HepG2 (cell line): Measurements from ENCODE around the gene ASAP2. TPM values are rescaled to one million over a fixed set of nuclear protein-coding genes. Genes with fewer than 3 reads are reported as not detected.

Experiments
- ATAC-seq: fragments of 200-7000 bp; cut with Tn5 transposase; 3 replicates; pipeline ENCODE4 v1.9.1; 2020; ENCODE audit warnings: mild to moderate bottlenecking, moderate library complexity
- BruUV-seq: library from RNA; stranded (reverse); fragments of 400-500 nt; replicated peaks from 2 replicates; lab custom pipeline; 2021; lab: Mats Ljungman, UMichigan
- CTCF ChIA-PET: fragments of 300-600 bp; formaldehyde crosslinking; extraction: SDS; loops from one replicate; lab custom pipeline; 2021; ENCODE audit warnings: low total read pairs, inconsistent platforms, low intra/inter-chr PET ratio; lab: Yijun Ruan, JAX
- POLR2A ChIA-PET: fragments of 350-600 bp; sonication (Branson Sonifier 250); formaldehyde crosslinking; loops from one replicate; lab custom pipeline; 2020; ENCODE audit warnings: antibody characterized with exemption, inconsistent platforms; lab: Yijun Ruan, JAX
- DNase-seq: peaks from one replicate; pipeline ENCODE4 v3.0.0-alpha.2; 2015; ENCODE audit warnings: low spot score
- FAIRE-seq: peaks from 3 replicates; lab custom pipeline; 2011; peaks lifted over from hg19 to GRCh38; lab: Jason Lieb, UNC
- H2AFZ ChIP-seq: one replicate; pipeline ENCODE4 v1.6.1; 2011; ENCODE audit warnings: low read length, inconsistent platforms
- H3K27ac ChIP-seq: fragments of 300-600 bp; 3 replicates; pipeline ENCODE4 v1.8.0; 2011; ENCODE audit warnings: mixed run types, mild to moderate bottlenecking, mixed read lengths, low read length, inconsistent platforms; ENCODE audit not compliant: insufficient read depth; ENCODE audit errors: extremely low read length
- H3K27me3 ChIP-seq, 2 experiments: fragments of 200-600 bp in 1 of 2; 2 replicates in 1 of 2; 3 replicates in 1 of 2; pipeline versions ENCODE4 v1.6.0 to v1.8.0; 2011; ENCODE audit warnings: low read length in 2 of 2, mild to moderate bottlenecking in 2 of 2, moderate library complexity in 2 of 2, inconsistent platforms in 1 of 2; ENCODE audit not compliant: insufficient read depth in 2 of 2, control insufficient read depth in 1 of 2
- H3K36me3 ChIP-seq, 2 experiments: fragments of 200-600 bp in 1 of 2; replicated peaks in 1 of 2; 2 replicates in 1 of 2; 3 replicates in 1 of 2; pipeline versions ENCODE4 v1.5.1 to v1.8.0; 2011; ENCODE audit warnings: low read length in 2 of 2, inconsistent platforms in 1 of 2; ENCODE audit not compliant: insufficient read depth in 2 of 2, control insufficient read depth in 1 of 2
- H3K4me1 ChIP-seq: 2 replicates; pipeline ENCODE4 v1.5.1; 2012; ENCODE audit warnings: low read length, inconsistent platforms; ENCODE audit not compliant: insufficient read depth
- H3K4me2 ChIP-seq: 2 replicates; pipeline ENCODE4 v1.6.0; 2011; ENCODE audit warnings: low read depth, low read length, inconsistent platforms
- H3K4me3 ChIP-seq, 3 experiments: fragments of 200-600 bp in 1 of 3; sonication (generic), shearing (Covaris generic) in 1 of 3; replicated peaks in 1 of 3; 2 replicates each; pipeline ENCODE4 v1.5.1; 2011 to 2016; ENCODE audit warnings: low read length in 3 of 3, inconsistent platforms in 2 of 3, low read depth in 2 of 3, mild to moderate bottlenecking in 2 of 3, control low read depth in 1 of 3, mixed read lengths in 1 of 3; ENCODE audit not compliant: insufficient read depth in 1 of 3
- H3K79me2 ChIP-seq: one replicate; pipeline ENCODE4 v1.6.1; 2011; ENCODE audit warnings: low read length, inconsistent platforms; ENCODE audit not compliant: insufficient read depth
- H3K9ac ChIP-seq: 2 replicates; pipeline ENCODE4 v1.6.0; 2011; ENCODE audit warnings: mild to moderate bottlenecking, low read depth, low read length, inconsistent platforms; ENCODE audit not compliant: insufficient read depth
- H3K9me3 ChIP-seq: 2 replicates; pipeline ENCODE4 v1.5.1; 2012; ENCODE audit warnings: mild to moderate bottlenecking, low read length
- H4K20me1 ChIP-seq: 2 replicates; pipeline ENCODE4 v1.6.0; 2011; ENCODE audit warnings: inconsistent platforms, mild to moderate bottlenecking, low read length, moderate library complexity; ENCODE audit not compliant: insufficient read depth
- BCL3 ChIP-seq: sonication (generic); formaldehyde crosslinking; IDR thresholded peaks from 2 replicates; pipeline ENCODE4 v1.5.1; 2020; ENCODE audit warnings: mild to moderate bottlenecking, missing genetic modification reagents, moderate library complexity
- ESRRA ChIP-seq: sonication (generic); formaldehyde crosslinking; IDR thresholded peaks from 2 replicates; pipeline ENCODE4 v1.5.1; 2020; ENCODE audit warnings: mild to moderate bottlenecking, low read depth, missing genetic modification reagents
- GTF3A ChIP-seq: sonication (generic); formaldehyde crosslinking; conservative IDR thresholded peaks from 2 replicates; pipeline ENCODE4 v1.4.0; 2020; ENCODE audit warnings: mild to moderate bottlenecking, missing genetic modification reagents
- MEIS2 ChIP-seq: sonication (generic); formaldehyde crosslinking; IDR thresholded peaks from 2 replicates; pipeline ENCODE4 v1.9.0; 2021; ENCODE audit warnings: mild to moderate bottlenecking, missing genetic modification reagents
- NCOR1 ChIP-seq: fragments of 200-600 bp; sonication (generic); IDR thresholded peaks from 2 replicates; pipeline ENCODE4 v1.7.0; 2017; ENCODE audit warnings: antibody characterized with exemption, low read length, borderline replicate concordance
- SUZ12 ChIP-seq: fragments of 150-350 bp; IDR thresholded peaks from 2 replicates; pipeline ENCODE4 v1.6.1; 2014; ENCODE audit warnings: low read depth, low read length
- TFAP4 ChIP-seq: sonication (generic); IDR thresholded peaks from 2 replicates; pipeline ENCODE4 v1.6.1; 2016; ENCODE audit warnings: low read depth, borderline replicate concordance
- ZFP36 ChIP-seq: fragments of 150-350 bp; IDR thresholded peaks from 2 replicates; pipeline ENCODE4 v1.6.1; 2018; ENCODE audit warnings: borderline replicate concordance, low read length, low read depth; ENCODE audit not compliant: partially characterized antibody
- ZNF598 ChIP-seq: sonication (generic); formaldehyde crosslinking; IDR thresholded peaks from 2 replicates; pipeline ENCODE4 v1.5.1; 2020; ENCODE audit warnings: mild to moderate bottlenecking, missing genetic modification reagents, borderline replicate concordance
- WGBS: methylation state at CpG from one replicate; pipeline ENCODE4 v1.1.6; 2017; ENCODE audit warnings: low lambda C conversion rate; 5-methylcytosine and 5-hydroxymethylcytosine counted together
- in situ Hi-C: cut with HindIII; loops from 2 replicates; pipeline ENCODE4 v1.10.0; 2017; ENCODE audit warnings: low pct_unique_long_range_greater_than_20kb; ENCODE audit not compliant: extremely low pct_ligation_motif_present
- intact Hi-C: fragments of 100-400 bp; cut with micrococcal nuclease; formaldehyde crosslinking; loops from one replicate; pipeline ENCODE4 v1.10.0; 2022; ENCODE audit not compliant: unreplicated experiment
- polyA plus RNA-seq, 8 experiments: library from polyadenylated mRNA; depleted of rRNA in 3 of 8; stranded (reverse) in 7 of 8; unstranded in 1 of 8; fragments of >200 nt; fragmentation: Illumina TruSeq in 4 of 8; extraction: Trizol in 4 of 8; gene quantifications; 2 replicates each; pipeline versions ENCODE4 v1.2.1 to v1.2.3, GENCODE V29; 2011 to 2016; ENCODE audit warnings: low read depth in 4 of 8, missing spikeins in 1 of 8, mixed read lengths in 1 of 8; ENCODE audit not compliant: insufficient read depth in 1 of 8
- total RNA-seq, 5 experiments: library from RNA; depleted of rRNA; stranded (reverse); fragments of >200 nt; fragmentation: Illumina TruSeq; extraction: Trizol; gene quantifications; 2 replicates each; pipeline ENCODE4 v1.2.3, GENCODE V29; 2016; ENCODE audit warnings: low read depth in 1 of 5
- TF ChIP-seq, protein P1 (sequence below): sonication (generic); formaldehyde crosslinking; IDR thresholded peaks from 2 replicates; pipeline ENCODE4; 2020; ENCODE audit warnings: missing genetic modification reagents, mild to moderate bottlenecking, borderline replicate concordance
- TF ChIP-seq, protein P2 (sequence below): sonication (generic); formaldehyde crosslinking; IDR thresholded peaks from 2 replicates; pipeline ENCODE4 v1.9.0; 2021; ENCODE audit warnings: missing genetic modification reagents, borderline replicate concordance
- TF ChIP-seq, protein P3 (sequence below): sonication (generic); formaldehyde crosslinking; IDR thresholded peaks from 2 replicates; pipeline ENCODE4 v1.4.0; 2020; ENCODE audit warnings: missing genetic modification reagents

The ASAP2 gene
- total and polyA plus RNA-seq, 2 of the 13 experiments (the other 11 are each of a cell fraction or from before 2014, with no cell fraction given), result 7.3 to 22.3 TPM

- TF ChIP-seq, protein P1, sequence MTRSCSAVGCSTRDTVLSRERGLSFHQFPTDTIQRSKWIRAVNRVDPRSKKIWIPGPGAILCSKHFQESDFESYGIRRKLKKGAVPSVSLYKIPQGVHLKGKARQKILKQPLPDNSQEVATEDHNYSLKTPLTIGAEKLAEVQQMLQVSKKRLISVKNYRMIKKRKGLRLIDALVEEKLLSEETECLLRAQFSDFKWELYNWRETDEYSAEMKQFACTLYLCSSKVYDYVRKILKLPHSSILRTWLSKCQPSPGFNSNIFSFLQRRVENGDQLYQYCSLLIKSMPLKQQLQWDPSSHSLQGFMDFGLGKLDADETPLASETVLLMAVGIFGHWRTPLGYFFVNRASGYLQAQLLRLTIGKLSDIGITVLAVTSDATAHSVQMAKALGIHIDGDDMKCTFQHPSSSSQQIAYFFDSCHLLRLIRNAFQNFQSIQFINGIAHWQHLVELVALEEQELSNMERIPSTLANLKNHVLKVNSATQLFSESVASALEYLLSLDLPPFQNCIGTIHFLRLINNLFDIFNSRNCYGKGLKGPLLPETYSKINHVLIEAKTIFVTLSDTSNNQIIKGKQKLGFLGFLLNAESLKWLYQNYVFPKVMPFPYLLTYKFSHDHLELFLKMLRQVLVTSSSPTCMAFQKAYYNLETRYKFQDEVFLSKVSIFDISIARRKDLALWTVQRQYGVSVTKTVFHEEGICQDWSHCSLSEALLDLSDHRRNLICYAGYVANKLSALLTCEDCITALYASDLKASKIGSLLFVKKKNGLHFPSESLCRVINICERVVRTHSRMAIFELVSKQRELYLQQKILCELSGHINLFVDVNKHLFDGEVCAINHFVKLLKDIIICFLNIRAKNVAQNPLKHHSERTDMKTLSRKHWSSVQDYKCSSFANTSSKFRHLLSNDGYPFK, result no peak
- TF ChIP-seq MEIS2 (CRISPR knock-in tag), result no peak
- TF ChIP-seq, all 625 proteins: peak for 0
These were observed 51.9 kb downstream of the ASAP2 start (continued) for GRCh38 chr2:9258501-9258900.

DNA sequence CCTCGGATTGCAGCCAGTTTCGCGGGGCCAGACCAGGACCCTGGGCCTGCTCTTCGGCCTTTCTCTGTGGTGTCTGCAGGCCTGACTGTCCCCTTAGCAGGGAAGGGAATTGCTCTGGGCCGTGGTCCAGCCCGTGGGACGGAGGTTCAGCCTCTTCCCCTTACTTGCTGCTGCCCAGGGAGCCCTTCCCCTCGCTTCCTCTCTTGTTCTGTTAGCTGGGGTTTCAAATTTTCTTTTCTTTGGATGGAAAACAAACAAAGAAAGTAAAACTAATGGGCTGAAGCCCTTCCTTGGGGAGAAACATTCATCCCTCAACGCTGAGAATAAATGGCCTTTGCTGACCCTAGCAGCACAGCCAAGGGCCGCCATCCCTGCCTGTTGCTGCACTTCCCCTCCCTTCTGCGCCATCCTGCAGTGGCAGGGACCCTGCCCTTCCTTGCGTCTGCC is 52.4 kb downstream of the ASAP2 start:
- Histone ChIP-seq H3K9me3 (no peaks in the 10 kb centered on the region), H3K4me2 (no peak overlapping the region), H3K79me2 (peaks cover 29% of the 10 kb centered on the region), H3K4me1 (peaks cover 38% of the 10 kb centered on the region), H3K27me3 (no peaks in the 10 kb centered on the region), H3K27ac (no peak overlapping the region), H4K20me1 (peaks cover 4% of the 10 kb centered on the region; the same call in 1 of the 2 replicates), H3K9ac (no peak overlapping the region), H3K4me3 (no peak overlapping the region), H2AFZ (no peak overlapping the region), H3K36me3 (no peaks in the 10 kb centered on the region)
- 90% methylated on average over 12 of the region's 12 CpGs for WGBS
- DNase-seq (no peak), ATAC-seq (no peak), FAIRE-seq (no peak)
- in situ Hi-C loops (no loop called here), intact Hi-C loops (no loop called here)
- POLR2A ChIA-PET, result no interaction called here
- BruUV-seq, result no TSS peak
- CTCF ChIA-PET, result no interaction called here
- TF ChIP-seq ZNF598 (no peak), GTF3A (CRISPR knock-in tag) (no peak), TFAP4 (no peak), SUZ12 (no peak), NCOR1 (no peak), BCL3 (no peak), ZFP36 (no peak), ESRRA (CRISPR knock-in tag) (no peak)
- TF ChIP-seq, protein P2, sequence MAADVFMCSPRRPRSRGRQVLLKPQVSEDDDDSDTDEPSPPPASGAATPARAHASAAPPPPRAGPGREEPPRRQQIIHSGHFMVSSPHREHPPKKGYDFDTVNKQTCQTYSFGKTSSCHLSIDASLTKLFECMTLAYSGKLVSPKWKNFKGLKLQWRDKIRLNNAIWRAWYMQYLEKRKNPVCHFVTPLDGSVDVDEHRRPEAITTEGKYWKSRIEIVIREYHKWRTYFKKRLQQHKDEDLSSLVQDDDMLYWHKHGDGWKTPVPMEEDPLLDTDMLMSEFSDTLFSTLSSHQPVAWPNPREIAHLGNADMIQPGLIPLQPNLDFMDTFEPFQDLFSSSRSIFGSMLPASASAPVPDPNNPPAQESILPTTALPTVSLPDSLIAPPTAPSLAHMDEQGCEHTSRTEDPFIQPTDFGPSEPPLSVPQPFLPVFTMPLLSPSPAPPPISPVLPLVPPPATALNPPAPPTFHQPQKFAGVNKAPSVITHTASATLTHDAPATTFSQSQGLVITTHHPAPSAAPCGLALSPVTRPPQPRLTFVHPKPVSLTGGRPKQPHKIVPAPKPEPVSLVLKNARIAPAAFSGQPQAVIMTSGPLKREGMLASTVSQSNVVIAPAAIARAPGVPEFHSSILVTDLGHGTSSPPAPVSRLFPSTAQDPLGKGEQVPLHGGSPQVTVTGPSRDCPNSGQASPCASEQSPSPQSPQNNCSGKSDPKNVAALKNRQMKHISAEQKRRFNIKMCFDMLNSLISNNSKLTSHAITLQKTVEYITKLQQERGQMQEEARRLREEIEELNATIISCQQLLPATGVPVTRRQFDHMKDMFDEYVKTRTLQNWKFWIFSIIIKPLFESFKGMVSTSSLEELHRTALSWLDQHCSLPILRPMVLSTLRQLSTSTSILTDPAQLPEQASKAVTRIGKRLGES (CRISPR knock-in tag), result no peak
- TF ChIP-seq, protein P3, sequence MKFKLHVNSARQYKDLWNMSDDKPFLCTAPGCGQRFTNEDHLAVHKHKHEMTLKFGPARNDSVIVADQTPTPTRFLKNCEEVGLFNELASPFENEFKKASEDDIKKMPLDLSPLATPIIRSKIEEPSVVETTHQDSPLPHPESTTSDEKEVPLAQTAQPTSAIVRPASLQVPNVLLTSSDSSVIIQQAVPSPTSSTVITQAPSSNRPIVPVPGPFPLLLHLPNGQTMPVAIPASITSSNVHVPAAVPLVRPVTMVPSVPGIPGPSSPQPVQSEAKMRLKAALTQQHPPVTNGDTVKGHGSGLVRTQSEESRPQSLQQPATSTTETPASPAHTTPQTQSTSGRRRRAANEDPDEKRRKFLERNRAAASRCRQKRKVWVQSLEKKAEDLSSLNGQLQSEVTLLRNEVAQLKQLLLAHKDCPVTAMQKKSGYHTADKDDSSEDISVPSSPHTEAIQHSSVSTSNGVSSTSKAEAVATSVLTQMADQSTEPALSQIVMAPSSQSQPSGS (CRISPR knock-in tag), result no peak
